T-helper 1 cell treated with Interleukin-12 subunit alpha and Interleukin-12 subunit beta and Interleukin-4 antibody, amounts not matched to agents 30 ng/mL and 1 ng/mL, for 36 hours (primary cell): Measurements from ENCODE around the gene EXOC6B. TPM values are rescaled to one million over a fixed set of nuclear protein-coding genes. Genes with fewer than 3 reads are reported as not detected.

Source experiments
- intact Hi-C: fragments of 100-400 bp; cut with micrococcal nuclease; formaldehyde crosslinking; loops from one replicate; pipeline ENCODE4 v1.15.1; 2024
- total RNA-seq: library from RNA; stranded (reverse); gene quantifications from 2 replicates; pipeline ENCODE4 v1.2.3, GENCODE V29; 2022

Gene EXOC6B
- total RNA-seq, 1 donor from 2014 or later = 15.2 TPM

DNA sequence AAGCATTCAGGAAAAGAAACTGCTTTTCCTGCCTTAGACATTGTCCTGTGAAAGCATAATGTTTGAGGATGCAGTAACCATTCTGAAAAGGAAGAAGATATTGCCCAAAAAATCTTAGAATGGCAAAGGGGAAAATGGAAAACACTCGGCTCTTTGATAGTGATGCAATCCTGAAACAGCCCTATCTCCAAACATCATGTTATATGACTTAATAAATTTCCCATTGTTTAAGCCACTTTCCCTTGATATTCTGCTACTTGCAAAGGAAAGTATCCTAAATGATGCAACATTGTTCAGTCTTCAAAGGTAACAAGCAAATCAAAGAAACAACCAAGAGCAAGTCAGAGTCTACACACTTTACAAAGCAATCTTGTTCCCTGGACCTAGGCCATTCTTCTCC lies 78.5 kb downstream of the EXOC6B start:
- intact Hi-C loops = loop anchor here (5.0 kb wide), 3 partner anchors 170 to 610 kb away; no protein-coding TSS in a partner anchor

- intact Hi-C loops = loop anchor here (2.0 to 5.0 kb wide), 4 partner anchors 169 to 1197 kb away; no protein-coding TSS in a partner anchor
Measured at GRCh38 chr2:72745679-72746368, 80.0 kb downstream of the EXOC6B start.

GRCh38 chr2:72744049-72744448 lies 81.8 kb downstream of the EXOC6B start:
- intact Hi-C loops = loop anchor here (2.0 kb wide), 1 partner anchor 1195 kb away; no protein-coding TSS in a partner anchor

DNA sequence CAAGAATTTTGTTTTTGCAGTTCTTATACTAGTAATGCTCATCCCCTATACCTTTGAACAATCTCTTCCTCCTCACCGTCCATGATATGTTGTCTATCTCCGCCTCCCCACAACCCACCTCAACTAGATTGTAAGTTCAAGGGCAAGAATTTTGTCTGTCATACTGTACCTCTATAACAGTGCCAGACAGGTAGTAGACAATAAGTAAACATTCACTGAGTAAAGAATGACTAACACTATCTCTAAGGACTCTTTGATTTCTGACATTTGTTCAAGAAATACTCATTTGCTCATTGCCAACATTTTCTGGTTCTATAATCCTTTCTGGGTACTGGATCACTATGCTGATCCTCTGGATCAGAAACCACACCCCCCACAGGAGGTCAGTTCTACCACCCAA lies 82.4 kb downstream of the EXOC6B start:
- intact Hi-C loops = no loop called here

DNA sequence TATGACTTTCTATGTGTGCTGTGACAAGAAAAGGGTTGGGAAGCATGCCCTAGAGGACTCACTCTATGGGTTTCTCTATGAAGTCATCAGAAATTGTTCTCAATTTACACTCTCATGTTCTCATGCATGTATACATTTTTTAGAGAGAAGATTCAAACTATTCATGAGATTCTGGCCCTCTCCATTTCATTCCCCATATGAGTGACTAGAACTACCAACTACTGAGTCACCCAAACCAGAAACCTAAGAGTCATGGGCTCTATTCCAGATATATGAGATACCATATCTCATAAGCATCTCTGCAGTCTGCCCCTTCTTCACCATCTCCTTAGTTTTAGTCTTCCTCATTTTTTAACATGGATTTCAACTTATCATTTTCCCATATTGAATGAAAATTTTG lies 87.7 kb downstream of the EXOC6B start:
- intact Hi-C loops = no loop called here

DNA sequence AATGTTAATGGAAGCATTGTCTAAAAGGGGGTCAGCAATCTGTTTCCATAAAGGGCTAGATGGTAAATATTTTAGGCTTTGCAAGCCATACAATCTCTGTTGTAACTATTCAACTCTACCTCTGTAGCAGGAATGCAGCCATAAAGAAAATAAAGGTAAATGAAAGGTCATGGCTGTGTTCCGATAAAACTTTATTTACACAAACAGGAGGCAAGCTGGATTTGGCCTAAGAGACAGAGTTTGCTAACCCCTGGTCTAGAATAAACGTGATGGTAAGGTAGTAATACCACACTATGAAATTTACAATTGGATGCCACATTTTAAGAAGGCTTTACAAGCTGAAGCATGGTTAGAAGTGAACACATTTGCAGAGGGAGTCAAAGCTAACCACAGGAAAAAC lies 91.4 kb downstream of the EXOC6B start:
- intact Hi-C loops = no loop called here

- intact Hi-C loops = no loop called here
Measured at GRCh38 chr2:72731116-72731515, 94.7 kb downstream of the EXOC6B start.

- intact Hi-C loops = no loop called here
Measured at GRCh38 chr2:72727356-72727755, 98.5 kb downstream of the EXOC6B start.

DNA sequence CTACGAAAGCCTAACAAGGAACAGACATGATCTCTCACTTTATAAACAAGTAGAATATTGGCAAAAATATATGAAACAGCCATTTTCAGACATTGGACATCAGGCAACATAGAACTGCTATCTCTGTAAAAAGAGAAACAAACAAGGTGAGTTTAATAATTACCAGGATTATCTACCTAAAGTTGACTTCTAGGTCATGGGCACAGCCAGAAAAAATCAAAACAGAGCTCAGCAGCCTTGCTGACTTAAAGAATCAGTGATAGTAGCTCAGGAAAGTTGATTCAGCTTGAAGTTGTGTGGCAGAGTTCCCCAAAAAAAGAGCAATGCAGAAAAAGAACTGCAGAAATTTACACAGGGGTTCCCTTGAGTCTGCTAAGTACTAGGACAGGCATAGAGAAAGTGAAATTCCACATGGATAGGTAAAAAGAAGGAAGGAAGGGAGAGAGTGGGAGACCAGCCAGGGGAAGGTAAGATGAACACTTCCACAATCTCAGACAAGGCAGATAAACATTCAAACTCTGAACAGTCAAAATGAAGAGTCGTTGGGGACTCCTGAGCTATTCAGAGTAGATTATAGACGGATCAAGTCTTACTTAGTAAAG lies 102.0 kb downstream of the EXOC6B start:
- intact Hi-C loops = no loop called here

DNA sequence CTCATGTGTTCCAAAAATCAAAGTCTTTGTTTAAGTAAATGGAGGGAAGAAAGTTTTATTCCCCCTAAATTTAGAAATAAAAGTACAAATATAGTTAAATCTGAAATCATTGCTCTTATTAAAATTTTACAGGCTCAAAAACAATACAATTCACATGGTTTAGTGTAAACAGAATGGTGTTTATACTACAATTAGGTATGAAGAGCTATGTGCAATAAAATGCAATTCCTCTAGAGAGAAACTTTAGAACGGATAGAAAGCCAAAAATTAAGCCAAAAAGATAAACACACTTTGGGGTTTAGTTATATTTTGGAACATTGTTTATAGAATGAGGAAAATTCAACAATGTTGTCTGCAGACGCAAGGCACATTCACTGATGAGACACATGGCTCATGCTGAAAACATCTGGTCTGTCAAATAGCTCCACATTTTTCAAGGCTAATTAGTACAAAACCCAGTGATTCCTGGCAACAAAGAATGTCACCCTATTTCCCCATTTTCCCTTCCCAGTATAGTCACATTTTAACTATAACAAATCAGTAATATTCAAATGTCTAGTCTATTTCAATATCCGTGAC lies 103.3 kb downstream of the EXOC6B start:
- intact Hi-C loops = no loop called here

GRCh38 chr2:72719416-72719815 lies 106.4 kb downstream of the EXOC6B start:
- intact Hi-C loops = no loop called here

DNA sequence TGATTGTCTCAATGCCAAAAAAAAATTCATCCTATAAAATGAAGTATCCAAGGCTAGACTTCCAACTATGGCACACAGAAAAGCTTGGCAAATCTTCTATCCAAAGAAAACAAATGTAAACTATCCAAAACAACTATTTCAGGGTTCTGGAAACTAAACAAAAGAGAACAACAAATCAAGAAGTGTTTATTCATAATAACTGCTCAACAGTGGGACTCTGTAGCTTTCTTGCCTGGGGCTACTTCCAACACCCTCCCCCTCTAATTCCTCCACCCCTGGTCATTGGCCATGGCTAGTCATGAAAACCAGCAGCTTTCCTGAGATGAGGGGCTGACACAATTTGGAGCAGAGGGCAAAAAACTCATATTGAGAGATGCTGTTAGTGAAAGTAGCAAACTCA lies 107.0 kb downstream of the EXOC6B start:
- intact Hi-C loops = no loop called here

DNA sequence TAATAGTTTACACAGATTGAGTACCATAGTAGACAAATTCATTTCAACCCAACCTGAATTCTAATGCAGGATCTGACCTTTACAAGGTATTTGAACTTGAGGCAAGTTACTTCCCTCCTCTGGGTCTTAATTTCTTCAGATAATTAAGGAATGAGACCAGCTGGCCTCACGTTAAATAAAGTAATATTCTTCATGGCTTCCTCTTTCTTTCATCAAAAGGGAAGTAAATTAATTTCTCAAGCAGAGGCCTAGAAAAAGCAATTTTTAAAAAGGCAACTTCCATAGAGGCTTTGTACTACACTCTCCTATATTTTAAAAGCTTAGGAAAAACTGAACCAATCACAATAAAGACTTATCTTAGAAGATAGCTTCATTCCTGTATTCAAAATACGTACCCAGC lies 109.2 kb downstream of the EXOC6B start:
- intact Hi-C loops = no loop called here

- intact Hi-C loops = no loop called here
Measured at GRCh38 chr2:72713857-72714256, 112.0 kb downstream of the EXOC6B start.

DNA sequence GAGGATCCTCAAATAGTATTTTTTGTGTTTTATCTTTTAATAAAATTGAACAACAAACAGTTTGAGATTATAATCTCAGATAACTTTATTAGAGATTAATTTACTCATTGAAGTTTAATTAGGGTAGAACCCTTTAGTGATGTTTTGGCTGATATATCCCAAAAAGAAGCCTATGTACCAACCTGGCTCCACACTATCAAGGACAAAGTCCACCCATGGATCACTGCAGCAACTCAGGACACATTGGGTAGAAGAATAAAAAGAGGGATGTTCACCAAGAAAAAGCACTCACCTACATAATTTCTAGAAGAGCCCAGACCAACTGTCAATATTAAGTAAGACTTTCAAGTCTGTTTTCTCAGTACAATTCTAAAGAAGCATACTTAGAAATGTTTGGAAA lies 112.9 kb downstream of the EXOC6B start:
- intact Hi-C loops = no loop called here

GRCh38 chr2:72712304-72712703 lies 113.5 kb downstream of the EXOC6B start:
- intact Hi-C loops = no loop called here

DNA sequence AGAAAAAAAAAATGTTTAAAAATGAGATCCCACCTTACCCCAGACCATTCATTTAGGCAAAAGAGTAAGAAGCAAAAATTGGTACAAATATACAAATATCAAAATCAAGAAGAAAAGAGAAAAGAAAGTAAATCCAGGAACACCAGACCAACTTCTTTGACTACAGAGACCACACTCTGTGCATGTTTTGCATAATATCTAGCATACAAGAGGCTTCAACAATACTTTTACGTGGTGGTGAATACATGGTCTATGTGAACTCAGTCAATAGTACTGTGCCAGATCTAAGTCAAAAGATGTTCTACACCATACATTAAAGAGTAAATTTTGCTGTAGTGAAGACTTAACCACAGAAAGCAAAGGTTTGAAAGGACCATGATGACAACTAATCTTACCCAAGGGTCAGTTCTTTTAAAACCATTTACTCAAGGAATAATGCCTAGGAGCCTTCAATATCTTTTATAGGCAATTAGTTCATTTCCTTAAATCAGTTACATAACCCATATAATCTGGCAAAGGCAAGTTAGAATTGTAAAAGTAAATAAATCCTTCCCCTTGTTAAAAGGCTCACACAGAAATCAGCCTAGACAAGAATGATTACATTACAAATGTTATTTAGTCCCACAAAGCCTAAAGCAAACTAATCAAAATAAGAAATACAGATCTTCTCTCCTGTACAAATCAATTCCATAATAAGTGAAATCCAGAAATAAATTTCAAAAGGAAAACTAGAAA lies 115.2 kb downstream of the EXOC6B start:
- intact Hi-C loops = no loop called here

GRCh38 chr2:72708236-72708635 lies 117.6 kb downstream of the EXOC6B start:
- intact Hi-C loops = no loop called here

DNA sequence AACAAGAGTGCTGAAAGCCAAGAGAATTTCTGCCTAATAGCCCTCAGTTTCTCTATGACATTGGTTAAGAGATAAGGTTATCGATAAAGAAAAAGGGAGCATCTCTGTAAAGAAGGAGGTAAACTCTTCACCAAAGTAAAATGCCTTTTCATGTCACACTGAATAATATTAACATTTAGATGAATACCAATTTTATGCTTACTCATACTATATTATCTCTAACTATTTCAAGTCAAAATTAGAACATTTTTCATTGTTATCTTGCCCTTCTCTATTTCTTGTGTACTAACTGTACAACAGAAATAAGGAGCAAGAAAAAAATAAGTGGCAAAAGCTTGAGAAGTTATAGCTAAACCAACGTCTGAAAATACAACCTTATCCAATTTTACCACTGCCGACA lies 127.5 kb downstream of the EXOC6B start:
- intact Hi-C loops = no loop called here

DNA sequence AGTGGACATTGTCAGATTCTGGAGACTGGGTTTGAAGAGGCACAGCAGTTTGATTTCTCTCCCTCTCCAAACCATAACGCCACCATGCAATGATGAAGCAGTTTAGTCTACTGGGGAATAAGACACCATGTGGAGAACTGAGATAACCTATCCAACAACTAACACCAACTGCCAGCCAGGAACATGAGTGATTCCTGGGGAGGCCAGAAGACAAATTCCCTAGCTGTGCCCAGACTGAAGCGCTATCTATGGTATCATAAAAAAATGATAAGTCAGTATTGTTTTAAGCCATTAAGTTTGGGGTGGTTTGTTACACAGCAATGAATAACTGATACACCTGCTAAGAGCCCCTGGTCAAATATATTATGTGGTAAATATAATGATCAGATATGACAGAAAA lies 129.3 kb downstream of the EXOC6B start:
- intact Hi-C loops = no loop called here

DNA sequence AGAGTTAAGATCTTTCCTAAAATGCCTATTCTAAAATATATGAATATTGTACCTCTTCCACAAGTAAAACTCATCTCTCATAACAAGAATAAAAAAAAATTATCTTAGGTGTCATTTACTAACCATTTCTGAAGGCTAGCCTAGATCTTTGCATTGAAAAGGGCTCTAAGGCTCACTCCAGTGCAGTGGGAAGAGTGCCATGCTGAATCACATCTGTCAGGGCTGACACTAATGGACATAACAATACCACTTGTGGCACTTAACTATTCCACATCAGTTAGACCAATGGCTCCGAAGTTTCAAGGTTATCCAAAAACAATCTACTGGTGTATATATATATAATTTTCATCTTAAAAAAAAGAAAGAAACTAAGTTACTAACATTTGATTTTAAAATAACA lies 130.2 kb downstream of the EXOC6B start:
- intact Hi-C loops = no loop called here
